A673 (cell line): ENCODE measurements around the gene ATP9A. TPM values are rescaled to one million over a fixed set of nuclear protein-coding genes. Genes with fewer than 3 reads are reported as not detected.
"Not testable (repeated sequence)": the region's sequence is repeated elsewhere in the genome, so short reads cannot be mapped to it uniquely, and the experiment has no call there.

Source experiments
- BruUV-seq: library from RNA; stranded (reverse); fragments of 400-500 nt; replicated peaks from 2 replicates; lab custom pipeline; 2021; lab: Mats Ljungman, UMichigan
- CTCF ChIA-PET: fragments of 300-600 bp; sonication (Branson Sonifier 250); formaldehyde crosslinking; loops from one replicate; lab custom pipeline; 2022; ENCODE audit warnings: antibody characterized with exemption; lab: Charles Lee
- POLR2A ChIA-PET: fragments of 300-600 bp; sonication (Branson Sonifier 250); formaldehyde crosslinking; loops from one replicate; lab custom pipeline; 2022; ENCODE audit warnings: antibody characterized with exemption; ENCODE audit not compliant: low non-redundant PET; lab: Charles Lee
- DNase-seq: peaks from one replicate; pipeline ENCODE4 v3.0.0-alpha.2; 2015; ENCODE audit warnings: low spot score
- H3K27ac ChIP-seq: fragments of 200-600 bp; sonication (generic); 2 replicates; pipeline ENCODE4 v1.5.1; 2016; ENCODE audit warnings: mixed run types, low read depth, mild to moderate bottlenecking, mixed read lengths, antibody characterized with exemption, low read length; ENCODE audit not compliant: poor library complexity, severe bottlenecking
- H3K27me3 ChIP-seq: fragments of 200-600 bp; sonication (generic); replicated peaks from 2 replicates; pipeline ENCODE4 v1.6.1; 2017; ENCODE audit warnings: mixed run types, low read depth, mild to moderate bottlenecking, mixed read lengths, antibody characterized with exemption, low read length; ENCODE audit not compliant: insufficient read depth, poor library complexity
- H3K36me3 ChIP-seq: fragments of 200-600 bp; sonication (generic); 2 replicates; pipeline ENCODE4 v1.6.1; 2016; ENCODE audit warnings: mixed run types, mild to moderate bottlenecking, mixed read lengths, antibody characterized with exemption, low read length; ENCODE audit not compliant: insufficient read depth, poor library complexity, severe bottlenecking
- H3K4me1 ChIP-seq: fragments of 200-600 bp; sonication (generic); 2 replicates; pipeline ENCODE4 v1.6.1; 2017; ENCODE audit warnings: mixed run types, mild to moderate bottlenecking, mixed read lengths, antibody characterized with exemption, low read length; ENCODE audit not compliant: insufficient read depth, poor library complexity, severe bottlenecking
- H3K4me3 ChIP-seq: fragments of 200-600 bp; sonication (generic); 2 replicates; pipeline ENCODE4 v1.5.1; 2016; ENCODE audit warnings: low read depth, mixed run types, mild to moderate bottlenecking, mixed read lengths, low read length; ENCODE audit not compliant: poor library complexity, severe bottlenecking
- H3K9me3 ChIP-seq: fragments of 200-600 bp; sonication (generic); 2 replicates; pipeline ENCODE4 v1.6.1; 2016; ENCODE audit warnings: mixed run types, low read depth, mild to moderate bottlenecking, mixed read lengths, antibody characterized with exemption, low read length; ENCODE audit not compliant: poor library complexity, severe bottlenecking
- CTCF ChIP-seq: fragments of 300-800, 200-600 bp; sonication (generic); conservative IDR thresholded peaks from 2 replicates; pipeline ENCODE4 v1.5.1; 2017; ENCODE audit warnings: low read depth, mild to moderate bottlenecking, antibody characterized with exemption, low read length, moderate library complexity, mixed read lengths
- EZH2 ChIP-seq: fragments of 200-600 bp; sonication (generic); IDR thresholded peaks from 2 replicates; pipeline ENCODE4 v1.6.1; 2017; ENCODE audit warnings: borderline replicate concordance, low read depth, mild to moderate bottlenecking, mixed read lengths, antibody characterized with exemption, low read length; ENCODE audit not compliant: poor library complexity, severe bottlenecking
- intact Hi-C: fragments of 100-400 bp; cut with micrococcal nuclease; formaldehyde crosslinking; loops from one replicate; pipeline ENCODE4 v1.10.0; 2022; ENCODE audit not compliant: unreplicated experiment
- total RNA-seq: library from RNA; stranded (reverse); gene quantifications from 2 replicates; pipeline ENCODE4 v1.2.3, GENCODE V29; 2021

The ATP9A gene
- total RNA-seq, 1 experiment from 2014 or later, result 31.2 TPM

- Histone ChIP-seq H3K4me3 (no peak overlapping the region), H3K27ac (no peak overlapping the region), H3K36me3 (no peaks in the 10 kb centered on the region), H3K9me3 (no peaks in the 10 kb centered on the region), H3K27me3 (no peaks in the 10 kb centered on the region), H3K4me1 (no peaks in the 10 kb centered on the region)
- no TSS peak for BruUV-seq
- intact Hi-C loops, result no loop called here
- ChIA-PET CTCF (no interaction called here), POLR2A (no interaction called here)
- TF ChIP-seq CTCF (no peak), EZH2 (no peak)
- DNase-seq, result no peak
Measured at GRCh38 chr20:51570739-51571459, 197.3 kb downstream of the ATP9A start.

- CTCF ChIA-PET, result no interaction called here
- BruUV-seq, result no TSS peak
- H3K9me3 ChIP-seq, result no peaks in the 10 kb centered on the region
Measured at GRCh38 chr20:51569815-51570738, 198.1 kb downstream of the ATP9A start.

GRCh38 chr20:51568533-51568932 is 199.7 kb downstream of the ATP9A start:
- H3K27ac ChIP-seq, intact Hi-C loops, H3K36me3 ChIP-seq, POLR2A ChIA-PET, DNase-seq, H3K9me3 ChIP-seq, H3K27me3 ChIP-seq, H3K4me1 ChIP-seq, BruUV-seq, H3K4me3 ChIP-seq, CTCF ChIA-PET: not testable (repeated sequence)

More at GRCh38 chr20:51569815-51570738, 198.1 kb downstream of the ATP9A start:
- Histone ChIP-seq H3K27ac (no peak overlapping the region), H3K36me3 (no peaks in the 10 kb centered on the region), H3K4me1 (no peaks in the 10 kb centered on the region), H3K27me3 (no peaks in the 10 kb centered on the region), H3K4me3 (no peak overlapping the region)
- intact Hi-C loops, result no loop called here
- DNase-seq, result no peak
- POLR2A ChIA-PET, result no interaction called here
- TF ChIP-seq EZH2 (no peak), CTCF (no peak)
